WTC11 (cell line): ENCODE measurements around the gene HOXB5.

Experiments used
- SOX15 ChIP-seq: fragments of 250-450 bp; sonication (Bioruptor Pico); IDR thresholded peaks from 2 replicates; pipeline ENCODE4 v1.9.0; 2021; ENCODE audit warnings: mild to moderate bottlenecking
- ZNF671 ChIP-seq: fragments of 250-450 bp; sonication (Bioruptor Pico); IDR thresholded peaks from 2 replicates; pipeline ENCODE4 v1.8.0; 2021; ENCODE audit warnings: mild to moderate bottlenecking
- TF ChIP-seq, protein P1 (sequence below): sonication (generic); formaldehyde crosslinking; IDR thresholded peaks from 2 replicates; pipeline ENCODE4 v1.8.1; 2022; ENCODE audit warnings: mild to moderate bottlenecking, moderate library complexity, missing genetic modification reagents
- TF ChIP-seq, protein P2 (sequence below): fragments of 200-600 bp; IDR thresholded peaks from 2 replicates; pipeline ENCODE4 v1.8.0; 2022; ENCODE audit warnings: antibody characterized with exemption
- TF ChIP-seq, protein P3 (sequence below): sonication (generic); formaldehyde crosslinking; IDR thresholded peaks from 2 replicates; pipeline ENCODE4 v1.8.0; 2022; ENCODE audit warnings: missing genetic modification reagents
- TF ChIP-seq, protein P4 (sequence below): sonication (generic); formaldehyde crosslinking; IDR thresholded peaks from 2 replicates; pipeline ENCODE4 v1.8.0; 2022; ENCODE audit warnings: mild to moderate bottlenecking, missing genetic modification reagents

DNA sequence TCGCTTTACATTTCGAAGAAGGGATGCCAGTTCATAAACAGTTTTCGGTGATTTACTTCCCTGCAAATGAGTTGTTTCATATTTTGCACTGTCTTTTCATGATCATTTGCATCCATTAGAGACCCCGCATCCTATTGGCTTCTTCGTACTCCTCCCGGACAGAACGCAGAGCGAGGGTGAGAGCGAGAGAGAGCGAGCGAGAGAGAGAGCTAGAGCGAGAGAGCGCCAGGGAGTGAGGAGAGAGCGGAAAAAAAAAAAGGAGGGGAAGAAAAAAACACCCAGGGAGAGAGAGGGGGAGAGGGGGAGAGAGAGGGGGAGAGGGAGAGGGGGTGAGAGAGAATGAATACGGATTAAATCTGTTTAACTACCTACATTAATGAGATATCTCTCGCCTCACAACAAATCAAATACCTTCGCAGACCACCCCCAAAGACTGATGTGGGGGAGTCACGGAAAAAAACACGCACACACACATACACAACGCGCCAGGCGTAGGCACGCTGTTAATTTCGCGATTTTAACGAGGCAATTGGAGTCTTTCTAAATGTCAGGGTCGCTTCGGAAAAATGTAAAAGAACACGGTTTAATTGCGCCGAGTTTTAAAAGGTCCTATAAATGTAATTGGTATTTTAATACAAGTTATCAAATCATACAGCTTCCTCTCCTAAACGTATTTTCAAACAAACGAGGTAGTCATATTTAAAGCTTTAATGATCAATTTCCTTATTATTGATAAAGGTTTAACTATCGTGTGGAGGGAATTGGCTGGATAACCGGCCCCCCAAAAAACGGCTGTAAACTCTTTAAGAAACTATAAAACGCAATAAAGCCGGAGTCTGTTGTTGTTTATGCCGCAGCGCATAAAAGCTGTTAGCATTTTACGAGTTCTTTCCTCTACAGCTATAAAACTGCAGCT lies 21.7 kb upstream of the HOXB5 start, which contains the start of gene HOXB8:
- TF ChIP-seq, protein P1, sequence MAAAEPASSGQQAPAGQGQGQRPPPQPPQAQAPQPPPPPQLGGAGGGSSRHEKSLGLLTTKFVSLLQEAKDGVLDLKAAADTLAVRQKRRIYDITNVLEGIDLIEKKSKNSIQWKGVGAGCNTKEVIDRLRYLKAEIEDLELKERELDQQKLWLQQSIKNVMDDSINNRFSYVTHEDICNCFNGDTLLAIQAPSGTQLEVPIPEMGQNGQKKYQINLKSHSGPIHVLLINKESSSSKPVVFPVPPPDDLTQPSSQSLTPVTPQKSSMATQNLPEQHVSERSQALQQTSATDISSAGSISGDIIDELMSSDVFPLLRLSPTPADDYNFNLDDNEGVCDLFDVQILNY, result no peak
- TF ChIP-seq, protein P2, sequence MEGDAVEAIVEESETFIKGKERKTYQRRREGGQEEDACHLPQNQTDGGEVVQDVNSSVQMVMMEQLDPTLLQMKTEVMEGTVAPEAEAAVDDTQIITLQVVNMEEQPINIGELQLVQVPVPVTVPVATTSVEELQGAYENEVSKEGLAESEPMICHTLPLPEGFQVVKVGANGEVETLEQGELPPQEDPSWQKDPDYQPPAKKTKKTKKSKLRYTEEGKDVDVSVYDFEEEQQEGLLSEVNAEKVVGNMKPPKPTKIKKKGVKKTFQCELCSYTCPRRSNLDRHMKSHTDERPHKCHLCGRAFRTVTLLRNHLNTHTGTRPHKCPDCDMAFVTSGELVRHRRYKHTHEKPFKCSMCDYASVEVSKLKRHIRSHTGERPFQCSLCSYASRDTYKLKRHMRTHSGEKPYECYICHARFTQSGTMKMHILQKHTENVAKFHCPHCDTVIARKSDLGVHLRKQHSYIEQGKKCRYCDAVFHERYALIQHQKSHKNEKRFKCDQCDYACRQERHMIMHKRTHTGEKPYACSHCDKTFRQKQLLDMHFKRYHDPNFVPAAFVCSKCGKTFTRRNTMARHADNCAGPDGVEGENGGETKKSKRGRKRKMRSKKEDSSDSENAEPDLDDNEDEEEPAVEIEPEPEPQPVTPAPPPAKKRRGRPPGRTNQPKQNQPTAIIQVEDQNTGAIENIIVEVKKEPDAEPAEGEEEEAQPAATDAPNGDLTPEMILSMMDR, result no peak
- TF ChIP-seq, protein P3, sequence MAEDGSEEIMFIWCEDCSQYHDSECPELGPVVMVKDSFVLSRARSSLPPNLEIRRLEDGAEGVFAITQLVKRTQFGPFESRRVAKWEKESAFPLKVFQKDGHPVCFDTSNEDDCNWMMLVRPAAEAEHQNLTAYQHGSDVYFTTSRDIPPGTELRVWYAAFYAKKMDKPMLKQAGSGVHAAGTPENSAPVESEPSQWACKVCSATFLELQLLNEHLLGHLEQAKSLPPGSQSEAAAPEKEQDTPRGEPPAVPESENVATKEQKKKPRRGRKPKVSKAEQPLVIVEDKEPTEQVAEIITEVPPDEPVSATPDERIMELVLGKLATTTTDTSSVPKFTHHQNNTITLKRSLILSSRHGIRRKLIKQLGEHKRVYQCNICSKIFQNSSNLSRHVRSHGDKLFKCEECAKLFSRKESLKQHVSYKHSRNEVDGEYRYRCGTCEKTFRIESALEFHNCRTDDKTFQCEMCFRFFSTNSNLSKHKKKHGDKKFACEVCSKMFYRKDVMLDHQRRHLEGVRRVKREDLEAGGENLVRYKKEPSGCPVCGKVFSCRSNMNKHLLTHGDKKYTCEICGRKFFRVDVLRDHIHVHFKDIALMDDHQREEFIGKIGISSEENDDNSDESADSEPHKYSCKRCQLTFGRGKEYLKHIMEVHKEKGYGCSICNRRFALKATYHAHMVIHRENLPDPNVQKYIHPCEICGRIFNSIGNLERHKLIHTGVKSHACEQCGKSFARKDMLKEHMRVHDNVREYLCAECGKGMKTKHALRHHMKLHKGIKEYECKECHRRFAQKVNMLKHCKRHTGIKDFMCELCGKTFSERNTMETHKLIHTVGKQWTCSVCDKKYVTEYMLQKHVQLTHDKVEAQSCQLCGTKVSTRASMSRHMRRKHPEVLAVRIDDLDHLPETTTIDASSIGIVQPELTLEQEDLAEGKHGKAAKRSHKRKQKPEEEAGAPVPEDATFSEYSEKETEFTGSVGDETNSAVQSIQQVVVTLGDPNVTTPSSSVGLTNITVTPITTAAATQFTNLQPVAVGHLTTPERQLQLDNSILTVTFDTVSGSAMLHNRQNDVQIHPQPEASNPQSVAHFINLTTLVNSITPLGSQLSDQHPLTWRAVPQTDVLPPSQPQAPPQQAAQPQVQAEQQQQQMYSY, result no peak
- no peak for TF ChIP-seq ZNF671 (CRISPR knock-in tag)
- TF ChIP-seq, protein P4, sequence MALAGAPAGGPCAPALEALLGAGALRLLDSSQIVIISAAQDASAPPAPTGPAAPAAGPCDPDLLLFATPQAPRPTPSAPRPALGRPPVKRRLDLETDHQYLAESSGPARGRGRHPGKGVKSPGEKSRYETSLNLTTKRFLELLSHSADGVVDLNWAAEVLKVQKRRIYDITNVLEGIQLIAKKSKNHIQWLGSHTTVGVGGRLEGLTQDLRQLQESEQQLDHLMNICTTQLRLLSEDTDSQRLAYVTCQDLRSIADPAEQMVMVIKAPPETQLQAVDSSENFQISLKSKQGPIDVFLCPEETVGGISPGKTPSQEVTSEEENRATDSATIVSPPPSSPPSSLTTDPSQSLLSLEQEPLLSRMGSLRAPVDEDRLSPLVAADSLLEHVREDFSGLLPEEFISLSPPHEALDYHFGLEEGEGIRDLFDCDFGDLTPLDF (CRISPR knock-in tag), result no peak
- TF ChIP-seq SOX15 (CRISPR knock-in tag), result no peak
